ENCODE measurements around the gene GANC. TPM values are rescaled to one million over a fixed set of nuclear protein-coding genes. Genes with fewer than 3 reads are reported as not detected.

Gene GANC
- total RNA-seq, 2 experiments from 2014 or later = 38.3 to 38.6 TPM

GRCh38 chr15:42270551-42270950 lies 2.5 kb upstream of the GANC start:
- peaks cover 28% of the 10 kb centered on the region for H3K4me1 Mint-ChIP-seq
- H3K27ac Mint-ChIP-seq = no peak overlapping the region
- POLR2A ChIA-PET = no interaction called here
- DNase-seq (no peak), ATAC-seq (ENCODE audit: low read depth) (no peak)
- H3K9me3 Mint-ChIP-seq = no peaks in the 10 kb centered on the region
- no peak overlapping the region for H3K4me3 Mint-ChIP-seq
- no peaks in the 10 kb centered on the region for H3K27me3 Mint-ChIP-seq
- peaks cover 23% of the 10 kb centered on the region for H3K36me3 Mint-ChIP-seq

DNA sequence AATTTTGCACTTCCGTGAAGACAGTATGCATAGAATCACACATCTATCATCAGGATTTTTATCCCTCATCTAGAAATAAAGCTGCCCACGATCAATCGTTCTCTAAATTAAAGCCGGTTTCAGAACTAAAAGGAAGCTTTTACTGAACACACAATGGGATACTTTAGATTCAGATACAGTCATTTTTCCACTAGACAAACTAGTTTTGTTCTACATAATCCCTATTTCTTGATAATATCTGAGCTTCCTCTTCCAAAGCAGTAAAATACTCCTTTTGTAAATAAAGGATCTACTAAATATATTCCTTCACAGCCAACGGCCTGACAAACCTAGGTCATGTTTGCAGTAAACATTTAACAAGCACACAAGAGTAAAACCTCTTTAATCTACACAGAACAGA lies 2.0 kb upstream of the GANC start:
- Mint-ChIP-seq H3K36me3 (peaks cover 19% of the 10 kb centered on the region), H3K4me1 (peaks cover 31% of the 10 kb centered on the region), H3K27me3 (no peaks in the 10 kb centered on the region), H3K9me3 (no peaks in the 10 kb centered on the region), H3K4me3 (peak overlapping the region; percentile 17), H3K27ac (no peak overlapping the region)
- POLR2A ChIA-PET = no interaction called here
- no peak for ATAC-seq (ENCODE audit: low read depth)
- no peak for DNase-seq

- peak overlapping the region; percentile 99 for H3K27ac Mint-ChIP-seq
- H3K27me3 Mint-ChIP-seq = no peaks in the 10 kb centered on the region
- H3K4me1 Mint-ChIP-seq = peaks cover 30% of the 10 kb centered on the region
- H3K9me3 Mint-ChIP-seq = no peaks in the 10 kb centered on the region
- peaks cover 14% of the 10 kb centered on the region for H3K36me3 Mint-ChIP-seq
- peak overlapping the region; percentile 94 for H3K4me3 Mint-ChIP-seq
- DNase-seq = peak; percentile 68
- ATAC-seq (ENCODE audit: low read depth) = peak; percentile 21
- POLR2A ChIA-PET = interaction anchor here (0.6 to 1.6 kb wide), 9 partner anchors 9 to 1236 kb away, joined by 3 to 7 read pairs (median 3); partner anchors contain the start of genes HAUS2, LRRC57, STARD9 and VPS39
Observed at GRCh38 chr15:42273900-42274701, 1.1 kb downstream of the GANC start.

DNA sequence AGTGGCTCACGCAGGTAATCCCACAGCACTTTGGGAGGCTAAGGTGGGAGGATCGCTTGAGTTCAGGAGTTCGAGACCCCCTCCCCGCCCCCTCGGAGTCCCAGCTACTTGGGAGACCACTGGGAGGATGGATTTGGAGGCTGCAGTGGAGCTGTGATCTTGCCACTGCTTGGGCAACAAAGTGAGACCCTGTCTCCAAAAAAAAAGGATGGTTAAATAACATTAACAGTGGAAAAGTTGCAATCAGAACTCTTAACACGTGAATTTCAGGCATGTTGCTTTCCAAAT lies 1.6 kb downstream of the GANC start:
- H3K27ac Mint-ChIP-seq = peak overlapping the region; percentile 99
- no peaks in the 10 kb centered on the region for H3K27me3 Mint-ChIP-seq
- peaks cover 13% of the 10 kb centered on the region for H3K36me3 Mint-ChIP-seq
- peaks cover 35% of the 10 kb centered on the region for H3K4me1 Mint-ChIP-seq
- POLR2A ChIA-PET = interaction anchor here (1.1 to 1.6 kb wide), 2 partner anchors 33 to 301 kb away, joined by 3 to 7 read pairs; partner anchors contain the start of gene STARD9
- peak overlapping the region; percentile 94 for H3K4me3 Mint-ChIP-seq
- no peaks in the 10 kb centered on the region for H3K9me3 Mint-ChIP-seq
- no peak for DNase-seq
- ATAC-seq (ENCODE audit: low read depth) = no peak

GRCh38 chr15:42275780-42276391 lies 2.9 kb downstream of the GANC start:
- DNase-seq (no peak), ATAC-seq (ENCODE audit: low read depth) (no peak)
- peaks cover 17% of the 10 kb centered on the region for H3K36me3 Mint-ChIP-seq
- H3K4me1 Mint-ChIP-seq = peaks cover 32% of the 10 kb centered on the region
- H3K9me3 Mint-ChIP-seq = no peaks in the 10 kb centered on the region
- no peaks in the 10 kb centered on the region for H3K27me3 Mint-ChIP-seq
- POLR2A ChIA-PET = no interaction called here
- peak overlapping the region; percentile 99 for H3K27ac Mint-ChIP-seq
- H3K4me3 Mint-ChIP-seq = peak overlapping the region; percentile 94

DNA sequence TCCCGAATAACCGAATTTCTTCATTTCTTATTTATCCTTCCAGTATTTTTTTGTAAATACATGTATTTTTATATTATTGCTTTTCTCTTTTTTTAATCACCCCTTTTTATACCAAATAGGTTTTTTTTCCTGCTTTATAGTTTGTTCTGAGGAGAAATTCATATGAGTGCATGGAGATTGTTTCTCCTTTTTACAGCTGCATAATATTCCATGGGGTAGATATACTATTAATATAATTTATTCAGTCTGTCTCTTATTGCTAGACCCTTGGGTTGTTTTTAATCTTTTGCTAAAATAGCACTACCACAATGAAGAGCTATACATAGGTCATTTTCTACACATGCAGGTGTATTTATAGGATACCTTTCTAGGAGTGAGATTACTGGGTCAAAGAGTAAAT lies 3.8 kb downstream of the GANC start:
- Mint-ChIP-seq H3K27me3 (no peaks in the 10 kb centered on the region), H3K27ac (no peak overlapping the region), H3K4me3 (no peak overlapping the region)

GRCh38 chr15:42279234-42279723 lies 6.3 kb downstream of the GANC start:
- H3K27ac Mint-ChIP-seq = no peak overlapping the region
- no peaks in the 10 kb centered on the region for H3K27me3 Mint-ChIP-seq
- ATAC-seq (ENCODE audit: low read depth) (no peak), DNase-seq (no peak)
- peaks cover 13% of the 10 kb centered on the region for H3K36me3 Mint-ChIP-seq
- peaks cover 21% of the 10 kb centered on the region for H3K4me1 Mint-ChIP-seq
- H3K4me3 Mint-ChIP-seq = no peak overlapping the region
- POLR2A ChIA-PET = no interaction called here
- H3K9me3 Mint-ChIP-seq = no peaks in the 10 kb centered on the region

More for the DNA sequence above, 3.8 kb downstream of the GANC start:
- DNase-seq = no peak
- Mint-ChIP-seq H3K36me3 (peaks cover 13% of the 10 kb centered on the region), H3K9me3 (no peaks in the 10 kb centered on the region), H3K4me1 (peaks cover 28% of the 10 kb centered on the region)
- ATAC-seq (ENCODE audit: low read depth) = no peak
- POLR2A ChIA-PET = no interaction called here

DNA sequence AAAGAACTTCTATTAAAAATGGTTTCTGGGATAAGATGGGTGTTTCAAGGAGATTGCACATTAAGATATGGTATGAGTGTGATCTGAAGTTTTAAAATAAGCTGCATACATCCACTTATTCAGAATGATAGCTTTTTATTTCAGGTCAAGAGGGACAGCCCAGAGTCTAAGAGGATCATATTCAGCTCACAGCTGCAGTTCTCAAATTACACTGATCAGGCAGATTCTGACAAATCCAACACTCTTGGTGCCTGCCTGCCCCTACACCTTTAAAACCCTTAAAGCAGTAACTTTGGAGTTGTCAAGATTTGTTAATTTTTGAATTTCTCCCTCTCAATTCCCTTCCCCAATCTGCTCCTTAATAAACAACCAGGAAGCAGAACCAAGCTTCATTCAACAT lies 9.3 kb downstream of the GANC start:
- Mint-ChIP-seq H3K4me1 (peaks cover 6% of the 10 kb centered on the region), H3K4me3 (no peak overlapping the region), H3K36me3 (peaks cover 13% of the 10 kb centered on the region), H3K27me3 (no peaks in the 10 kb centered on the region), H3K27ac (no peak overlapping the region), H3K9me3 (no peaks in the 10 kb centered on the region)
- POLR2A ChIA-PET = no interaction called here
- ATAC-seq (ENCODE audit: low read depth) (no peak), DNase-seq (no peak)

GRCh38 chr15:42282926-42283325 lies 9.9 kb downstream of the GANC start:
- DNase-seq = no peak
- POLR2A ChIA-PET = no interaction called here
- Mint-ChIP-seq H3K4me1 (peaks cover 6% of the 10 kb centered on the region), H3K36me3 (peaks cover 13% of the 10 kb centered on the region), H3K4me3 (no peak overlapping the region), H3K9me3 (no peaks in the 10 kb centered on the region), H3K27me3 (no peaks in the 10 kb centered on the region), H3K27ac (no peak overlapping the region)
- no peak for ATAC-seq (ENCODE audit: low read depth)

- H3K4me3 Mint-ChIP-seq = no peak overlapping the region
- peaks cover 6% of the 10 kb centered on the region for H3K4me1 Mint-ChIP-seq
- peaks cover 14% of the 10 kb centered on the region for H3K36me3 Mint-ChIP-seq
- ATAC-seq (ENCODE audit: low read depth) (no peak), DNase-seq (no peak)
- POLR2A ChIA-PET = interaction anchor here (0.9 kb wide), 1 partner anchor 10 kb away, joined by 3 read pairs; the partner anchor contains the start of genes GANC and TMEM87A
- H3K27ac Mint-ChIP-seq = no peak overlapping the region
- no peaks in the 10 kb centered on the region for H3K27me3 Mint-ChIP-seq
- H3K9me3 Mint-ChIP-seq = no peaks in the 10 kb centered on the region
Observed at GRCh38 chr15:42283671-42284070, 10.7 kb downstream of the GANC start.

DNA sequence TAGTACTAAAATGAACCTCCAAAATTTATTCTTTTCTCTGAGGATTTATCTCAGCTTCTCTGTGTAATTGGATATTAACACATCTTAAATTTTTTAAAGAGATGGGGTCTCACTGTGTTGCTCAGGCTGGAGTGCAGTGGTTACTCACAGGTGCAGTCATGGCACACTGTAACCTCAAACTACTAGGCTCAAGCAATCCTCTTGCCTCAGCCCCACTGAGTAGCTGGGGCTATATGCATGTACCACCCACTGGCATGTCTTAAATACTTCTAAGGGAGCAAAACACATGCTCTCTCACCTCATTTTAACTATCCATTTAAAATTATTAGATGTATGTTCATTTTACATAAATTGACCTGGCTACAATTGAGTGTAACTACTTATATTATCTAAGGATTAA lies 11.6 kb downstream of the GANC start:
- Mint-ChIP-seq H3K4me1 (peaks cover under 1% of the 10 kb centered on the region), H3K27ac (no peak overlapping the region), H3K27me3 (no peaks in the 10 kb centered on the region), H3K9me3 (no peaks in the 10 kb centered on the region), H3K4me3 (no peak overlapping the region), H3K36me3 (peaks cover 15% of the 10 kb centered on the region)
- ATAC-seq (ENCODE audit: low read depth) (no peak), DNase-seq (no peak)
- POLR2A ChIA-PET = interaction anchor here (0.9 kb wide), 1 partner anchor 11 kb away, joined by 3 read pairs; the partner anchor contains the start of genes GANC and TMEM87A

GRCh38 chr15:42285034-42285433 lies 12.0 kb downstream of the GANC start:
- Mint-ChIP-seq H3K36me3 (peaks cover 13% of the 10 kb centered on the region), H3K4me1 (no peaks in the 10 kb centered on the region), H3K27ac (no peak overlapping the region), H3K27me3 (no peaks in the 10 kb centered on the region), H3K9me3 (no peaks in the 10 kb centered on the region), H3K4me3 (no peak overlapping the region)
- no peak for ATAC-seq (ENCODE audit: low read depth)
- POLR2A ChIA-PET = no interaction called here
- no peak for DNase-seq

GRCh38 chr15:42286445-42287029 lies 13.5 kb downstream of the GANC start:
- POLR2A ChIA-PET = no interaction called here
- no peak overlapping the region for H3K27ac Mint-ChIP-seq
- ATAC-seq (ENCODE audit: low read depth) (no peak), DNase-seq (no peak)
- H3K27me3 Mint-ChIP-seq = no peaks in the 10 kb centered on the region
- H3K36me3 Mint-ChIP-seq = peaks cover 10% of the 10 kb centered on the region
- no peak overlapping the region for H3K4me3 Mint-ChIP-seq
- H3K4me1 Mint-ChIP-seq = no peaks in the 10 kb centered on the region
- H3K9me3 Mint-ChIP-seq = no peaks in the 10 kb centered on the region

DNA sequence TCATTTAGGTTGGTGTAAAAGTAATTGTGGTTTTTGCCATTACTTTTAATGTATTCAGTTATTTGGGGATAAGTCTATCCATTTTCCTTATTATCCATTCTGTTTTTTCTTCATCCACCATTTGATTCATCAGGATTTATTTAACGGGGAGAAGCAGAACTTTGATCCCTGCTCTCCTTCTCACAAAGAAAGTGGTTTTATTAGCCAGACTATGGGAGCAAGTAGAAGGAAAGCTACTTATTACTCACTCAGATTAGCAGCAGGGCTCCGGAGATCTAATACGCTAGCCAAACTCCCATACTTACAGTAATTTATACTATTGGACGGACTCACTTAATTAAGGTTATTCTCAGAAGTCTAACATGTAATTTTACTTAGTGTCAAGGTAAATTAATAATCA lies 14.9 kb downstream of the GANC start:
- Mint-ChIP-seq H3K36me3 (peaks cover 10% of the 10 kb centered on the region), H3K27me3 (no peaks in the 10 kb centered on the region), H3K4me1 (no peaks in the 10 kb centered on the region), H3K27ac (no peak overlapping the region), H3K4me3 (no peak overlapping the region), H3K9me3 (no peaks in the 10 kb centered on the region)
- DNase-seq (no peak), ATAC-seq (ENCODE audit: low read depth) (no peak)
- POLR2A ChIA-PET = no interaction called here

All from activated naive CD8-positive, alpha-beta T cell treated with anti-CD3 and anti-CD28 coated beads, Interleukin-2, amount 10 ng/mL, durations not matched to agents 7 days and 5 days (primary cell).